Stimulated activated CD4-positive, alpha-beta T cell treated with anti-CD3 and anti-CD28 coated beads, Interleukin-1b, Interleukin-23, amount 100 ng/mL, for 4 hours (primary cell): Measurements from ENCODE around the gene COL5A1.
A peak's percentile ranks its signal among the peaks of the same experiment; 100 is the strongest.
"Not testable (repeated sequence)": the region's sequence is repeated elsewhere in the genome, so short reads cannot be mapped to it uniquely, and the experiment has no call there.

Source experiments
- DNase-seq, 2 donors: peaks; one replicate each; pipeline ENCODE4 v3.0.0-alpha.2; 2020; ENCODE audit warnings: low read depth in 2 of 2

Gene COL5A1

DNA sequence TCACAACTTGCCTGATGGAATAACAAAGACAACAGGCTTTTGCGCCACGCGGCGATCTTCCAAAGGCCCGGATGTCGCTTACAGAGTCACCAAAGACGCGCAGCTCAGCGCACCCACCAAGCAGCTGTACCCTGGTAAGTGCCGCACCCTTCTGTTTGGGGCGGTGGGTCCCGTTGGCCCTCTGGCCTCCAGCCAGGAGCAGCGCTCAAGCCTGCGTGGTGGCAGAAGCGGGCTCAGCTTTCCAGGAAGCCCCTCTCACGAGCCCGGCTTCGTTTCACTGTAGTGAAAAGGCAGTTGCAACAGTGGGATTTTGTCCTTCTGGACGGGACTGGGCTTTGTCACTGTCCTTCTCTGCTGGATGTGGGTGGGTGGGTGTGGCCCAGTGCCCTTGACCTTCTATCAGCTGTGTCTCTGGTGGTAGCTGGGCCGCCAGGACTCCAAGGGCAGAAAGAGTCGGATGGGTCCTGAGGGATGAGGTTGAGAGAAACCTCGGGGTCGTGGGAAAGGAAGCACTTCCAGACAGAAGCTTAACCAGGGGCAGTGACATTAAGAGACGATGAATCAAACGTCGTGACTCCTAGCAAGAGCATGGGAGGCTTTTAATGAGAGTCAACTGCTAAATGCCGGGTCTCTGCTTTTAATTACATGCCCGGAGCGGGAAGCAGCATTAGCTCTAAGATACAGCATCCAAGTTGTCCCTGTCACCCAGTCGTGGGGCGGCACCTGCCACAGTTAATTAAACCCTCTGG is 49.5 kb downstream of the COL5A1 start:
- DNase-seq, result no peak

DNA sequence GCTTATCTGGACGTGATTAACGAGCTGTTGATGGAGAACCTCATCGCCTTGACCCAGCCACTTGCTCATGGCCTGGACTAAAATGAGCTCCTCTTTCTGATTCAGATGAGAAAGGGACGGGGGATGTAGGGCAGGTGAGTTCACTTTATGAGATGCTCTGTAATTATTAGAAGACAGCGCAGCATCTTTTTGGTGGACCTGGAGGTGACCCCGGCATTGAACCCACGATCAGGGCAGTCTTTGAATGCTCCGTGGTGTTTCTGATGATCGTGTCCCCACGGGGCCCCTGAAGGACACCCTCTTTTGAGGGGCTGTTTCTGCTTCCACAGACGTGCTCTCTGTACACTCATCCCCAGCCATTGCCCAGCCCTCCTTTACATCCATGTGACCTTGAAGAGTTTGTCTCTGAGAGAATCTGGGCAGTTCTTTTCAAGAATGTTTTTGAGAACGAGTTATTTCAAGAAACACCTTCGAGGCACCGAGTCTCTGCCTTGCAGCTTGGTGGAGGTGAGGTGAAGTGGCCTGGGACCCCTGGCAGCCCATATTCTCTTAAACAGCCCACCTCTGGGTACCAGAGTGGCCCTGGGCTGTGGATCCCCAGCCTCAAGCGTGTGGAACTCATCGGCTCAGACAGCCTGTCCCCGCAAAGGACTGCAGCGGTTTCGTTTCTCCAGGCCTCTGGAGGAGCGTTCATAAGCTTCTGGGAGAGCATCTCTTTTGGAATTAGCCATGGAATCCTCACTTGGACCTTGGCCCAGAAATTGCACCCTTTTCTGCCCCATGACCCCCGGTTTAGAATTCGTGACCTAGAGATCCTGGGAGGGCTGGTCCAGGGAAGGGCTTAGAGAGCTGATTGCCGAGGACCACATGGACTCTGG is 50.3 kb downstream of the COL5A1 start:
- no peak for DNase-seq

- no peak for DNase-seq
Observed at GRCh38 chr9:134692573-134692860, 50.9 kb downstream of the COL5A1 start.

GRCh38 chr9:134693011-134693410 is 51.4 kb downstream of the COL5A1 start:
- no peak for DNase-seq

DNA sequence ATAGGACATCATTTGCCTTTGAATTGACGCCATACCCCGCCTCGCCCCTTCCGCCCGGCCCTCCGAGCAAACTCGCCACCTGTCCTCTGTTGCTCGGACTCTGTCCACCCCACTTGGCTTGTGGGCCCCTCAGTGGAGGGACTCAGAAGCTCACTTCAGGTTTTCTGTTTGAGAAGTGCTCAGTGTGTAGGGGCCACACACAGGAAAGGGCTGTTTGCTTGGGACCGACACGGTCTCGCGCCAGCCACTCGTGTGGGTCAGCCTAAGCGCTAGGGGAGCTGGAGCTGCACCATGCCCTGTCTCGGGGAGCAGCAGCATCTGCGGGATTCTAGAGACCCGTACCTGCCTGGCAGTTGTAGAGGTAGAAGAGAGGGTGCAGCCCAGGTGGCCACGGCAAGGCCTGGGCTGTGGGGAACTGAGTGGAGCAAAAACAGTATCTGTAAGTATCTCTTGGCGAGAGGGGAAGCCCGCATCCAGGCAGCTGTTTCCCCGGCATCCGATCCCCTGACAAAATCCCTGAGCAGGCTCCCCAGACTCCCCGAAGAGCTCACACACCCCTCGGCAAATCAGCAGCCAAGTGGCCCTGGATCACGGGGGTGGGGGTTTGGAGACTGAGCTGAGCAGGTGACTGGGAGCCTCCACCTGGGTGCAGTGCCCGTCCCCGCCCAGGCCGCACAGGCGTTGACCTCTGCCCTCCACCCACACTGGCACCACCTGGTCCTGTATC is 52.2 kb downstream of the COL5A1 start:
- no peak for DNase-seq

DNA sequence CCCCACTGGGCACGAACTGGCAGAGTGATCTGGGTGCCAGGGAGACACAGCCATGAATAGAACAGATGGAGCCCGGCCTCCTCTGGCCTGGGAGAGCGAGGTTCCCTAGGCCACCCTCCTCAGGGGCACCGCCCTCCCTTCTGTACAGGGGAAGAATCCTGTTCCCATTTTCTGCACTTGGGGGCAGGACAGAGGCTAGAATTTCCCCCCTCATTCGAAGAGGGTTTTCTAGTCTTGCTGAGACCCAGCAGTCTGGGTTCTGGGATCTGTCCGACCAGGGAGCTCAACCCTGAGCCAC is 52.7 kb downstream of the COL5A1 start:
- DNase-seq, result no peak

GRCh38 chr9:134694714-134695113 is 53.1 kb downstream of the COL5A1 start:
- DNase-seq, result no peak

- DNase-seq, result no peak
Observed at GRCh38 chr9:134695144-134695543, 53.5 kb downstream of the COL5A1 start.

DNA sequence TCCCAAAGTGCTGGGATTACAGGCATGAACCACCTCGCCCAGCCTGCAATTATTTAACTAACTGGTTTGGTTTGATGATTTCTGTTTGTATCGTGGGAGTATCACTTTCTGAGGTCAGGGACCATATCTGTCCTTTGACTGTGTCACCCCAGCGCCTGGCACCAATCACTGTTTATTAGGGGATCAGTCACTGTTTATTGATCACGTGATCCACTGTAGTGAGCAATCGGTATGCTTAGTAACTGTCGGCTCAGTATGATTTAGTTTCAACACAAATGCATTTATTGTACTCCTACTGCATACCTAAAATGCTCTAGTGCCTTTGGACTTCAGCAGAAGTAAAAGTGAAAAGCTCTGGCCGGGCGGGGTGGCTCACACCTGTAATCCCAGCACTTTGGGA is 54.8 kb downstream of the COL5A1 start:
- DNase-seq, result no peak

- DNase-seq, result no peak
Observed at GRCh38 chr9:134698111-134698510, 56.5 kb downstream of the COL5A1 start.

- peak; percentile 8 to 30 for DNase-seq
Observed at GRCh38 chr9:134698587-134699342, 57.2 kb downstream of the COL5A1 start.

GRCh38 chr9:134699343-134699740 is 57.7 kb downstream of the COL5A1 start:
- no peak for DNase-seq

- no peak for DNase-seq
Observed at GRCh38 chr9:134700636-134701350, 59.2 kb downstream of the COL5A1 start.

GRCh38 chr9:134701581-134702259 is 60.1 kb downstream of the COL5A1 start:
- DNase-seq, result no peak

DNA sequence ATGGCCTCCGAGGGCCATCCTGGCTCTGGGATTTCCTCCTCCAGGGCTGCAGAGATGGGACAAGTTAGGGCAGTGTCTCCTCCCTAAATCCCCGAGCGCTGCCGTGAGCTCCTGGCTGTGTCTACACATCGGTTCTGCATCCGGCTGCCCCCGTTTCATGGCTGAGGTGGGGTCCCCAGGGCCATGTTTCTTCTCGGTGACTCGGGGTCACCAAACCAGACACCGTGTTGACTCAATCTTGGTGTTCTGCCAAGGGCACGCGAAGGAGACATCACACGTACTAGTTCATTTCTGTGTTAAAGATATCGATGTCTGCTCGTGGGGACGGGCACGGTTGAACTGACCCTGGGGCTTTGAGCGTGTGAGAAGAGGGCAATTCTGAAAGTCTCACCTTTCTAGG is 60.7 kb downstream of the COL5A1 start:
- DNase-seq, result no peak

DNA sequence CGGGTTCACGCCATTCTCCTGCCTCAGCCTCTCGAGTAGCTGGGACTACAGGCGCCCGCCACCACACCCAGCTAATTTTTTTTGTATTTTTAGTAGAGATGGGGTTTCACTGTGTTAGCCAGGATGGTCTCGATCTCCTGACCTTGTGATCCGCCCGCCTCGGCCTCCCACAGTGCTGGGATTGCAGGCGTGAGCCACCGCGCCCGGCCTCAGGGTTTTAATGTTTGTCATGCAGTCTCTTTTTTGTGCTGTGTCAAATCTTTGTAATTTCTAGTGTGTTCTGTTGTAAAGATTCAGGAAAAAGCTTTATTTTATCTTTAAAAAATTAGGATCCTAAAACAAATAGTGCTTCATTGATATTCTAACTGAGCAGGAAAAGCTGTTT is 62.1 kb downstream of the COL5A1 start:
- not testable (repeated sequence) for DNase-seq

GRCh38 chr9:134704498-134704897 is 62.9 kb downstream of the COL5A1 start:
- no peak for DNase-seq

- DNase-seq, result no peak
Observed at GRCh38 chr9:134705786-134706185, 64.2 kb downstream of the COL5A1 start.

- DNase-seq, result no peak
Observed at GRCh38 chr9:134706522-134706921, 64.9 kb downstream of the COL5A1 start.

DNA sequence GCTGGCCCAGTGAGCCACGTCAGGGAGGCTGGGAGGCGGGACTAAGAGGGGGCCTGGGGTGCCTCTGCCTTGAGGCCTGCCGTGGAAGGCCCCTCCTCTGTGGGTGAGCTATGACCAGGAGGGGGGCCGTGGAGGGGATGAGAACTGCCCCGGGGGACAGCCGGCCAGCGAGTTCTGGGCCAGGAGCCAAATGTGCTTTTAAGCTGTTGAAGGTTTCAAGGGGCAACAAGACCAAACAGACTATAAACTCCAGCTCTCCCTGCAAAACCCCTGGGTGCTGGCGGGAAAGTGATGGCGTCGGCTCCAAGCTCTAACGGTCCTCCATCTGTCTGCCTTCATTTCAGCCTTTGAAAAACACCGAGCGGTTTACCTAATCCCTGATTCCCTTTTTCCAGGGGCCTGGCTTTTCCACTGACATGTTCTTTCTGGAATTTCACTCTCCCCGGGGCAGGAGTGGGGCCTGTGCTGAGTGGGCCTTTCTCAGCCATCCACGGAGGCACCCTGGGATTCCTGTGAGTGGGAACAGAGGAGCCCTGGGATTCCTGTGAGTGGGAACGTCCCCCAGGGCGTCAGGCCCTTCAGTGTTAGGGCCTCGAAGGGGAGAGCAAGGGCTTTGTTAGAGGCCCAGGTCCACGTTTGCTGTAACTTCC is 65.6 kb downstream of the COL5A1 start:
- no peak for DNase-seq
